Chondrocyte (in vitro differentiated cells): ENCODE data around the gene DDX39A. TPM values are rescaled to one million over a fixed set of nuclear protein-coding genes. Genes with fewer than 3 reads are reported as not detected.

Experiments
- DNase-seq: peaks from one replicate; pipeline ENCODE4 v3.0.0; 2021; ENCODE audit warnings: mixed read lengths, low spot score
- H3K27ac Mint-ChIP-seq: one replicate; pipeline ENCODE4 v1.8.0; 2021; ENCODE audit warnings: mild to moderate bottlenecking, moderate library complexity, mixed read lengths; ENCODE audit not compliant: unreplicated experiment
- H3K27me3 Mint-ChIP-seq: 2 replicates; pipeline ENCODE4 v1.8.0; 2021; ENCODE audit warnings: low read depth, mixed read lengths
- H3K36me3 Mint-ChIP-seq: 2 replicates; pipeline ENCODE4 v1.8.0; 2021; ENCODE audit warnings: low read depth, mixed read lengths
- H3K4me1 Mint-ChIP-seq: 2 replicates; pipeline ENCODE4 v1.8.0; 2021; ENCODE audit warnings: low read depth, mild to moderate bottlenecking, mixed read lengths
- H3K4me3 Mint-ChIP-seq: one replicate; pipeline ENCODE4 v1.8.0; 2021; ENCODE audit warnings: mild to moderate bottlenecking, moderate library complexity, mixed read lengths; ENCODE audit not compliant: unreplicated experiment
- H3K9me3 Mint-ChIP-seq: 2 replicates; pipeline ENCODE4 v1.8.0; 2021; ENCODE audit warnings: low read depth, mixed read lengths
- CTCF ChIP-seq: fragments of 200-600 bp; sonication (generic); IDR thresholded peaks from 2 replicates; pipeline ENCODE4 v1.5.0; 2021; ENCODE audit warnings: antibody characterized with exemption, mild to moderate bottlenecking, moderate library complexity
- total RNA-seq: library from RNA; stranded (reverse); gene quantifications from 3 replicates; pipeline ENCODE4 v1.2.1, GENCODE V29; 2021

DDX39A gene
- total RNA-seq, 1 donor from 2014 or later, result 51.8 TPM

DNA sequence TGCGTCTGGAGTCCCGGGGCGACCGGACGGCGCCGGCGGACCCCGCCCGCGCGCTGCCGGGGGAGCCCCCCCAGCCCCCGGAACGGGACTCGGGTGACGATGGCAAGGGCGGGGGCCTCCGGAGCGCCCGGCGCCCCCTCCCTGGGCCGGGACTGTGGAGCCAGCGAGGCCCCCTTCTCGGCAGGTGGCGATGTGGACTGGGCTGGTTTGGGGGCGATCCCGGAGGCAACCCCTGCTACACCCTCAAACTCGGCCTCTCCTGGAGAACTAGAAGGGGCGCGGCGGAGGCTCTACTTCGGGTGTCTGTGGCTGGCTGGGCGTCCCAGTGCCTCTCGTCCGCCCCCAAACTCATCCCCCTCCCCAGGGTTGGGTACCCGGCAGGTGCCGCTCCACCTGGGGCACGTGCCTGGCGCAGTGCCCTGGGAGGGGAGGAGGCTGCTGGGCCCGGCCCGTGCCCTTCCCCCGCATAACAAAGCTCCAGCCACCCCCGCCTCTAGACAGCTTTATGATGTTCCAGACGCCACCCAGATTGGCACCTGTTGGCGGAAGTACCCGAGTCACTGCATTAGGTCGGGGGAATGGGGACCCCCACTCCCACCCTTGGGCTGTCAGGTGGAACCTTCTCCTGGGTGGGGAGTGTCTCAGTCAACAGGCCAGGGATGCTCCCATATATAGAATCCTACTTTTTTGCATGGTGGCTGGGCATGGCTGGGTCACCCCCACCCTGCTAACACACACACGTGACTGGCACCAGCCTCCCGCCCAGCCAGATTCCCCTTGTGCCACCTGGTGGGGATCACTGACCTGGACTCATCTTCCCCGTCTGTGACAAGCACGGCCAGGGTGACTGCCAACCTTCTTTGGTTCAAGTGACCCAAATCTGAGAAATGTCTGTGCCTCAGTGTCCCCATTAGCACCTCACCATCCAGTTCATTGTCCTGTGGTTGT, 14.7 kb upstream of the DDX39A start:
- no peaks in the 10 kb centered on the region for H3K36me3 Mint-ChIP-seq
- peaks cover 20% of the 10 kb centered on the region for H3K4me1 Mint-ChIP-seq
- H3K9me3 Mint-ChIP-seq, result no peaks in the 10 kb centered on the region
- TF ChIP-seq CTCF, result peak; percentile 42
- no peak for DNase-seq
- H3K27ac Mint-ChIP-seq, result peak overlapping the region; percentile 84
- H3K27me3 Mint-ChIP-seq, result no peaks in the 10 kb centered on the region
- peak overlapping the region; percentile 67 for H3K4me3 Mint-ChIP-seq

DNA sequence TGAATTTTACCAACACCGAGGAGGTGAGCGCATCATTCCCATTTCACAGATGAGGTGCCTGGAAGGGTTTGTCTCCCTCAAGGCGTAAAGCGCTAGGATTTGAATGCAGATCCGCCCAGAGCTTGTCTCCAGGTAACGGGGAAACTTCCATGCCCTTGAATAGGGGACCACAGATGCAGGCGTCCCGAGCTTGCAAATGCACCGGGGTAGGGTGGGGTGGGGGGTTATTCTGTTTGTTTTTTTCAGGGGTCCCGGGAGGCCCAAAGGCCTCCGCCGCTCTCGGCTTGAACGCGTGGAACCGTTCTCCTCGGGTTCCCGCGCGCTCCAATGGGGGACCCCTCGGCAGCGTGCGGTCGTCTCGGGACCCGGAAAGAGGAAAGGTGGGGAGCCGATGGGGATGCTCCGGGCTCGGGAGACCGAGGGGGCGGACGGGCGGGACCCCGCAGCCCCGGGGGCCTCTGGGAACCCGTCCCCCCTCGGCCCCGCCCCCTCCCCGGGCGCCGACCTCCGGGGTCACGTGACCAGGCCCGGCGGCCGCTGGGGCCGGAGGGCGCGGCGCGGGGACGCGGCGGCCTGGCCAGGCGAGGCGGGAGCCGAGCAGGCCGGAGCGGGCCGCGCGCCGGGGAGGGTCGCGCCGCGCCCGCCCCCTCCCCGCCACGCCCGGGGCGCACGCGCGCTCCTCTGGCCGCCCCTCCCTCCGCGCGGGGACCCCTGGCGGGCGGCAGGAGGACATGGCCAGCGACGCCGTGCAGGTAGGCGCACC, 13.8 kb upstream of the DDX39A start, which contains the start of gene PKN1:
PKN1 (plus strand) TSS at position 516 of the 763 bp plus-strand sequence; CDS start at position 732, 216 bp downstream.
- no peaks in the 10 kb centered on the region for H3K27me3 Mint-ChIP-seq
- TF ChIP-seq CTCF, result no peak
- H3K9me3 Mint-ChIP-seq, result no peaks in the 10 kb centered on the region
- no peaks in the 10 kb centered on the region for H3K36me3 Mint-ChIP-seq
- H3K4me3 Mint-ChIP-seq, result peak within 1 kb of the TSS; percentile 72
- no peak for DNase-seq
- H3K27ac Mint-ChIP-seq, result peak within 1 kb of the TSS; percentile 84
- H3K4me1 Mint-ChIP-seq, result peaks cover 20% of the 10 kb centered on the region

DNA sequence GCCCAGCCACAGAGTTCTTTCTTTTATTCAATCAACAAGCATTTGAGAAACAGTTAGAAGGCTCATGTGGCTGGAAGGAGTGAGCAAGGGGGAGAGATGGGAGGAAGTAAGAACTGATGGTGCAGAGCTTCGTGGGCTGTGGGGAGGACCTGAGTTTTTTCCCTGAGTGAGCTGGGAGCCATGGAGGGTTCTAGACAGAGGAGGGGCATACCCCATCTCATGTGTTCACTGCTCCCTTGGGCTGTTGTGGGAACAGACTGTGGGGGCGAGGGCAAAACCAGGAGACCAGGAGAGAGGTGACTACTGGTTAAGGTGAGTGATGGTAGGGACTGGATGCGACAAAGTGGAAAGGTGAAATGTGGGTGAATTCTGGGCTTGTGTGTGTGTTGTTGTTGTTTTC, 11.6 kb upstream of the DDX39A start:
- Mint-ChIP-seq H3K9me3 (no peaks in the 10 kb centered on the region), H3K36me3 (no peaks in the 10 kb centered on the region), H3K27ac (no peak overlapping the region), H3K4me3 (no peak overlapping the region), H3K4me1 (peaks cover 20% of the 10 kb centered on the region), H3K27me3 (no peaks in the 10 kb centered on the region)
- no peak for TF ChIP-seq CTCF
- no peak for DNase-seq

GRCh38 chr19:14428882-14429416, 9.8 kb upstream of the DDX39A start:
- Mint-ChIP-seq H3K36me3 (no peaks in the 10 kb centered on the region), H3K27ac (no peak overlapping the region), H3K4me1 (peaks cover 6% of the 10 kb centered on the region), H3K4me3 (no peak overlapping the region), H3K27me3 (no peaks in the 10 kb centered on the region), H3K9me3 (no peaks in the 10 kb centered on the region)
- DNase-seq, result no peak
- TF ChIP-seq CTCF, result no peak

GRCh38 chr19:14427461-14427860, 8.3 kb upstream of the DDX39A start:
- no peaks in the 10 kb centered on the region for H3K27me3 Mint-ChIP-seq
- no peak for TF ChIP-seq CTCF
- no peak for DNase-seq
- no peak overlapping the region for H3K4me3 Mint-ChIP-seq
- no peak overlapping the region for H3K27ac Mint-ChIP-seq
- H3K4me1 Mint-ChIP-seq, result peaks cover 2% of the 10 kb centered on the region
- H3K36me3 Mint-ChIP-seq, result no peaks in the 10 kb centered on the region
- H3K9me3 Mint-ChIP-seq, result no peaks in the 10 kb centered on the region
